ENCODE data around the gene MYMK.
"Not testable (repeated sequence)": the region's sequence is repeated elsewhere in the genome, so short reads cannot be mapped to it uniquely, and the experiment has no call there.

The MYMK gene, protein sequence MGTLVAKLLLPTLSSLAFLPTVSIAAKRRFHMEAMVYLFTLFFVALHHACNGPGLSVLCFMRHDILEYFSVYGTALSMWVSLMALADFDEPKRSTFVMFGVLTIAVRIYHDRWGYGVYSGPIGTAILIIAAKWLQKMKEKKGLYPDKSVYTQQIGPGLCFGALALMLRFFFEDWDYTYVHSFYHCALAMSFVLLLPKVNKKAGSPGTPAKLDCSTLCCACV

DNA sequence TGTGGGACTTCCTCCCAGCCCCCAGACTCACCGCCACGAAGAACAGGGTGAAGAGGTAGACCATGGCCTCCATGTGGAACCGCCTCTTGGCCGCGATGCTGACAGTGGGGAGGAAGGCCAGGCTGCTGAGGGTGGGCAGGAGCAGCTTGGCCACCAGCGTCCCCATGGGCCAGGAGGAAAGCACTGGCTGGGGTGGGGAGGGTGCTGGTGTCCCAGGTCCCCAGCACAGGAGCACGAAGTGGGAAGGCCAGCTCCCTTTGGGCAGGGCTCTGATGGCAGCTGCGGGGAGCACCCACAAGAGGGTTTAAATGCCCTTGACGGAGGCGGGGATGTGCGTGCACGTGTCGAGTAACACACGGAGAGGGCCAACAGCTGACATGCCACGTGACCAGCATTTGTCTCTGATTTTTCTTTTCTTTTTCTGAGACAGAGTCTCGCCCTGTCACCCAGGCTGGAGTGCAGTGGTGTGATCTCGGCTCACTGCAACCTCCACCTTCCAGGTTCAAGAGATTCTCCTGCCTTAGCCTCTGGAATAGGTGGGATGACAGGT, at the start of gene MYMK:
TSS of gene MYMK (minus strand) at position 281 of the 550 bp plus-strand sequence. CDS start at position 166, 115 bp downstream.
- no peak for DNase-seq (ENCODE audit: low spot score)

- no peak for DNase-seq (ENCODE audit: low spot score)
Observed at GRCh38 chr9:133573791-133574515, 49.2 kb upstream of the MYMK start.

GRCh38 chr9:133572821-133573361, 48.1 kb upstream of the MYMK start:
- peak; percentile 19 for DNase-seq (ENCODE audit: low spot score)

GRCh38 chr9:133571896-133572595, 47.3 kb upstream of the MYMK start:
- DNase-seq (ENCODE audit: low spot score): no peak

- DNase-seq (ENCODE audit: low spot score): no peak
Observed at GRCh38 chr9:133571391-133571890, 46.7 kb upstream of the MYMK start.

GRCh38 chr9:133570691-133571080, 45.9 kb upstream of the MYMK start:
- DNase-seq (ENCODE audit: low spot score): no peak

GRCh38 chr9:133569891-133570690, 45.3 kb upstream of the MYMK start:
- DNase-seq (ENCODE audit: low spot score): no peak

- DNase-seq (ENCODE audit: low spot score): no peak
Observed at GRCh38 chr9:133569121-133569785, 44.5 kb upstream of the MYMK start.

DNA sequence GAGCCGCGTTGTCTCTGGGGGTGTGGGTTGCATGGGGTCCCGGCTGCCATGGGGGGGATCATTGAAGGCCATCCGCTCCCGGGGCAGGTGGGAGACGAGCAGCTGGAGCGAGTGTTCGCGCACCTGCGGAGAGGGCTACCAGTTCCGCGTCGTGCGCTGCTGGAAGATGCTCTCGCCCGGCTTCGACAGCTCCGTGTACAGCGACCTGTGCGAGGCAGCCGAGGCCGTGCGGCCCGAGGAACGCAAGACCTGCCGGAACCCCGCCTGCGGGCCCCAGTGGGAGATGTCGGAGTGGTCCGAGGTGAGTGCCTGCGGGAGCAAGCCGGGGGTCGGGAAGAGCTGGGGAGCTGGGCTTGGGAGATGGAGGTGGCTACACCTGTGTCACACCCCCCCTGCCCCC, 43.4 kb upstream of the MYMK start:
- DNase-seq (ENCODE audit: low spot score): no peak

GRCh38 chr9:133566817-133567216, 42.1 kb upstream of the MYMK start:
- no peak for DNase-seq (ENCODE audit: low spot score)

DNA sequence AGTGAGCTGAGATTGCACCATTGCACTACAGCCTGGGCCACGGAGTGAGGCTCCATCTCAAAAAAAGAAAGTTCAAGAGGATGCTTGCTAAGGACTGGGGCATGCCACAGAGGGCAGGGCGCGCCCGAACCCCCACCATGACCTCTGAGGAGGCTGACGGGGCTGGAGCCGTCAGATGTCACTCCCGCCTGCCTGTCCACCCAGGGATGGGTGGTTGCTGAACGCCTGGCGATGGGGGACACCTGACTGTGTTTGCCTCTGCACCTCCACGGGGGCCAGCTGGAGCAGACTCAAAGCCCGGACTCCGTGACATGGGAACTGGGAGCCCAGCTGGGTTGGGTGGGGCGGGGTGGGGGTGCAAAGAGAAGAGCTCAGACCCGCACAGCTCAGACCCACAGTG, 41.6 kb upstream of the MYMK start:
- DNase-seq (ENCODE audit: low spot score): no peak

GRCh38 chr9:133564451-133565116, 39.8 kb upstream of the MYMK start:
- DNase-seq (ENCODE audit: low spot score): no peak

GRCh38 chr9:133563814-133564213, 39.1 kb upstream of the MYMK start:
- DNase-seq (ENCODE audit: low spot score): not testable (repeated sequence)

DNA sequence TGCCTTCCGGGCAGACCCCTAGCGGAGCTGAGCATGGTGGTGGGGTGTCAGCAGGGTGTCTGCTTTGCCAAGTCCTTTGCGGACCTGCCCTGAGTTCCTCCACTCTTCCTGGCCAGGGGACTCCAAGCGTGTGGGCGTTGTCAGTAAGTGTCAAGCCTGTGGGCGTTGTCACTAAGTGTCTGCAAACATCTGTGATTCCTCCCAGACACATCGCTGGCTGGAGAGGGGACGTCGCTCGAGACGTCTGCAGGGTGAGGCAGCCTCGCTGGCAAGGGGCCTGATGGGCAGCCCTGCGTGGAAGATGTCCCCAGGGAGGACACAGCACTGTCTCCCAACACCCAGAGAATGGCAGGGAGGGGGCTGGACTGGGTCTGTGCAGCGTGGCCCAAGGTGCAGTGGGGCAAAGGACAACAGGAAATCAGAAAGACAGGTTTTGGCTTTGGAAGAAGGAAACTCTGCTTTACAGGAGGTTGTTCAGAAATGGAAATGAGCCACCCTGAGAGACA, 38.6 kb upstream of the MYMK start:
- DNase-seq (ENCODE audit: low spot score): peak; percentile 36

DNA sequence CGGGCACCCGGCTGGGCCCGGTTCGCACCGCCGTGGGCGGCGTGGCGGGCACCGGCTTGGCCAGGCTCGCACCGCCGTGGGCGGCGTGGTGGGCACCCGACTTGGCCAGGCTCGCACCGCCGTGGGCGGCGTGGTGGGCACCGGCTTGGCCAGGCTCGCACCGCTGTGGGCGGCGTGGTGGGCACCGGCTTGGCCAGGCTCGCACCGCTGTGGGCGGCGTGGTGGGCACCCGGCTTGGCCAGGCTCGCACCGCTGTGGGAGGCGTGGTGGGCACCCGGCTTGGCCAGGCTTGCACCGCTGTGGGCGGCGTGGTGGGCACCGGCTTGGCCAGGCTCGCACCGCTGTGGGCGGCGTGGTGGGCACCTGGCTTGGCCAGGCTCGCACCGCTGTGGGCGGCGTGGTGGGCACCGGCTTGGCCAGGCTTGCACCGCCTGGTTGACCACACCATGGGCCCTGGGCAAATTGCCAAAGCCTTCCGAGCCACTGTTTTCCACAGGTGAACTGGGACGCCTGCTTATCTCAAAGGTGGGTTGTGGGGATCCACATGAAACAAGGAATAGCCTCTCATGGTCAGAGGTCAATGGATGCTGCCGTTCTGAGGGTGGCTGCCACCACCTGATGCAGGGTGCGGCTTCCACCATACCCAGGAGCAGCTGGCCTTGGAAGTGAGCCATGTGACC, 38.0 kb upstream of the MYMK start:
- DNase-seq (ENCODE audit: low spot score): no peak

DNA sequence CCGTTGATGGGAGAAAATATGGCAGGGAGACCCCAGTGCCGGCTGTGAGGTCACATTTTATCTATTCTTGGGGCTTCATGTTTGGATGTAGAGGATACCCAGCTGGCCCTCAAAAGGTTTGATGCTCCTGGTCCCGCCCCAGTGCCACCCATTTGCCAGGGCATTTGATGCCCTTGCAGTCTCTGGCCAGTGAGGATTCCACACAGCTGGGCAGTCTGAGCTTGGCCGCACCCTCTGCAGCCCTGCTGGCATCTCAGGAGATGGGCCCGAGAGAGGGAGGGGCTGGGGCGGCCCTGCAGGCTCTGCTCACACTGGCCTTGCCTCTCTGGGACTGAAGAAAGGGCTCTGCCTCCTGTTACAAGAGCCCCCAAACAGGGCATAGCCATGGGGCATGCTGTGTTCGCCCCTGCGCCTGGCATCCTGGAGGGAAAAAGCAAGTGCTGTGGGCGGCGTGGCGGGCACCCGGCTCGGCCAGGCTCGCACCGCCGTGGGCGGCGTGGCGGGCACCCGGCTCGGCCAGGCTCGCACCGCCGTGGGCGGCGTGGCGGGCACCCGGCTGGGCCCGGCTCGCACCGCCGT, 37.3 kb upstream of the MYMK start:
- no peak for DNase-seq (ENCODE audit: low spot score)

- no peak for DNase-seq (ENCODE audit: low spot score)
Observed at GRCh38 chr9:133560944-133561343, 36.2 kb upstream of the MYMK start.

- DNase-seq (ENCODE audit: low spot score): no peak
Observed at GRCh38 chr9:133560311-133560710, 35.6 kb upstream of the MYMK start.
